Breast epithelium (tissue), 3 donors: ENCODE results near the gene COA8.

Source experiments
- CTCF ChIP-seq, 3 donors: fragments of 450-650 bp; IDR thresholded peaks; one replicate each; pipeline ENCODE4 v1.5.1; 2016 to 2017; ENCODE audit warnings: antibody characterized with exemption in 3 of 3, mild to moderate bottlenecking in 3 of 3, moderate library complexity in 3 of 3
- POLR2A ChIP-seq: fragments of 450-650 bp; IDR thresholded peaks from one replicate; pipeline ENCODE4 v1.6.1; 2016; ENCODE audit warnings: antibody characterized with exemption, mild to moderate bottlenecking, moderate library complexity
- POLR2AphosphoS5 ChIP-seq, 3 donors: sonication (generic); formaldehyde crosslinking; IDR thresholded peaks; one replicate each; pipeline ENCODE4 v1.6.1; 2017; ENCODE audit warnings: antibody characterized with exemption in 3 of 3

GRCh38 chr14:103547941-103548462 is 14.8 kb upstream of the COA8 start:
- no peak for TF ChIP-seq CTCF (IDR thresholded peaks at IDR 0.05)
- no peak for TF ChIP-seq POLR2A
- TF ChIP-seq POLR2AphosphoS5 (IDR thresholded peaks at IDR 0.05): no peak
